ENCODE measurements around the gene CACNA2D2.

GRCh38 chr3:50435371-50436113, 67.9 kb downstream of the CACNA2D2 start:
- TF ChIP-seq, protein P1, sequence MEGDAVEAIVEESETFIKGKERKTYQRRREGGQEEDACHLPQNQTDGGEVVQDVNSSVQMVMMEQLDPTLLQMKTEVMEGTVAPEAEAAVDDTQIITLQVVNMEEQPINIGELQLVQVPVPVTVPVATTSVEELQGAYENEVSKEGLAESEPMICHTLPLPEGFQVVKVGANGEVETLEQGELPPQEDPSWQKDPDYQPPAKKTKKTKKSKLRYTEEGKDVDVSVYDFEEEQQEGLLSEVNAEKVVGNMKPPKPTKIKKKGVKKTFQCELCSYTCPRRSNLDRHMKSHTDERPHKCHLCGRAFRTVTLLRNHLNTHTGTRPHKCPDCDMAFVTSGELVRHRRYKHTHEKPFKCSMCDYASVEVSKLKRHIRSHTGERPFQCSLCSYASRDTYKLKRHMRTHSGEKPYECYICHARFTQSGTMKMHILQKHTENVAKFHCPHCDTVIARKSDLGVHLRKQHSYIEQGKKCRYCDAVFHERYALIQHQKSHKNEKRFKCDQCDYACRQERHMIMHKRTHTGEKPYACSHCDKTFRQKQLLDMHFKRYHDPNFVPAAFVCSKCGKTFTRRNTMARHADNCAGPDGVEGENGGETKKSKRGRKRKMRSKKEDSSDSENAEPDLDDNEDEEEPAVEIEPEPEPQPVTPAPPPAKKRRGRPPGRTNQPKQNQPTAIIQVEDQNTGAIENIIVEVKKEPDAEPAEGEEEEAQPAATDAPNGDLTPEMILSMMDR (IDR thresholded peaks at IDR 0.05) = no peak
- no peak for TF ChIP-seq POLR2AphosphoS5 (IDR thresholded peaks at IDR 0.05; ENCODE audit: insufficient read depth in 1 of 2, low read depth in 1 of 2)
- TF ChIP-seq POLR2A (IDR thresholded peaks at IDR 0.05) = no peak
